ENCODE data around the gene DDR2. TPM values are rescaled to one million over a fixed set of nuclear protein-coding genes. Genes with fewer than 3 reads are reported as not detected.

DDR2 gene
- total RNA-seq, 2 experiments from 2014 or later, result 0.19 TPM; not detected in 1

GRCh38 chr1:162666006-162666645 is 33.9 kb downstream of the DDR2 start:
- TF ChIP-seq CTCF (conservative IDR thresholded peaks at IDR 0.05; ENCODE audit: low read length) (no peak), EZH2phosphoT487 (IDR thresholded peaks at IDR 0.05; ENCODE audit: borderline replicate concordance, low read depth, low read length) (no peak)
- no peaks in the 10 kb centered on the region for H3K9me3 ChIP-seq (ENCODE audit: low read length)
- no peak overlapping the region for H3K27ac ChIP-seq (ENCODE audit: low read depth, low read length, poor library complexity, severe bottlenecking)
- no peak overlapping the region for H3K4me2 ChIP-seq (ENCODE audit: low read length)
- no peaks in the 10 kb centered on the region for H3K79me2 ChIP-seq (ENCODE audit: insufficient read depth, low read depth, low read length)
- no peak overlapping the region for H3K4me3 ChIP-seq (ENCODE audit: low read depth, low read length, poor library complexity, severe bottlenecking)
- ChIA-PET CTCF (ENCODE audit: unreplicated experiment) (no interaction called here), POLR2A (no interaction called here)
- no peaks in the 10 kb centered on the region for H3K36me3 ChIP-seq (ENCODE audit: insufficient read depth, low read length)
- H3K4me1 ChIP-seq (ENCODE audit: insufficient read depth, low read length, poor library complexity, severe bottlenecking), result no peaks in the 10 kb centered on the region
- no peak for DNase-seq (ENCODE audit: low spot score)
- H3K9me2 ChIP-seq (ENCODE audit: insufficient read depth, low read length), result no peaks in the 10 kb centered on the region
- H4K20me1 ChIP-seq (ENCODE audit: insufficient read depth, low read length), result no peaks in the 10 kb centered on the region
- intact Hi-C loops (cut with micrococcal nuclease; ENCODE audit: unreplicated experiment), result no loop called here
- no peak overlapping the region for H2AFZ ChIP-seq (ENCODE audit: low read length)
- no TSS peak for BruUV-seq (replicated peaks)

GRCh38 chr1:162667381-162668080 is 35.3 kb downstream of the DDR2 start:
- Histone ChIP-seq H3K4me3 (ENCODE audit: low read depth, low read length, poor library complexity, severe bottlenecking) (no peak overlapping the region), H3K27ac (ENCODE audit: low read depth, low read length, poor library complexity, severe bottlenecking) (no peak overlapping the region), H4K20me1 (ENCODE audit: insufficient read depth, low read length) (no peaks in the 10 kb centered on the region), H3K79me2 (ENCODE audit: insufficient read depth, low read depth, low read length) (no peaks in the 10 kb centered on the region), H3K9me3 (ENCODE audit: low read length) (no peaks in the 10 kb centered on the region), H3K36me3 (ENCODE audit: insufficient read depth, low read length) (no peaks in the 10 kb centered on the region), H3K4me1 (ENCODE audit: insufficient read depth, low read length, poor library complexity, severe bottlenecking) (no peaks in the 10 kb centered on the region), H2AFZ (ENCODE audit: low read length) (no peak overlapping the region), H3K9me2 (ENCODE audit: insufficient read depth, low read length) (no peaks in the 10 kb centered on the region), H3K4me2 (ENCODE audit: low read length) (no peak overlapping the region)
- intact Hi-C loops (cut with micrococcal nuclease; ENCODE audit: unreplicated experiment), result no loop called here
- BruUV-seq (replicated peaks), result no TSS peak
- POLR2A ChIA-PET, result interaction anchor here (0.5 to 1.1 kb wide), 3 partner anchors 8 to 176 kb away, joined by 3 to 4 read pairs (median 4); no protein-coding TSS in a partner anchor
- CTCF ChIA-PET (ENCODE audit: unreplicated experiment), result no interaction called here
- TF ChIP-seq CTCF (conservative IDR thresholded peaks at IDR 0.05; ENCODE audit: low read length), result no peak
- TF ChIP-seq EZH2phosphoT487 (IDR thresholded peaks at IDR 0.05; ENCODE audit: borderline replicate concordance, low read depth, low read length), result no peak
- DNase-seq (ENCODE audit: low spot score), result no peak

All from OCI-LY7 (cell line).